Spleen (tissue), 7 donors: Measurements from ENCODE around the gene SEC24B.

Experiments
- CTCF ChIP-seq, 11 experiments: fragments of 200-600 bp in 7 of 11; fragments of 450-650 bp in 4 of 11; sonication (generic) in 4 of 11; IDR thresholded peaks in 8 of 11; conservative IDR thresholded peaks in 3 of 11; 1 replicate in 7 of 11; 2 replicates in 4 of 11; pipeline versions ENCODE4 v1.4.0 to v1.8.0; 2016 to 2021; ENCODE audit warnings: antibody characterized with exemption in 11 of 11, inconsistent platforms in 4 of 11, mild to moderate bottlenecking in 1 of 11
- POLR2A ChIP-seq, 3 donors: fragments of 450-650 bp; IDR thresholded peaks; one replicate each; pipeline ENCODE4 v1.5.1; 2017; ENCODE audit warnings: antibody characterized with exemption in 3 of 3, mild to moderate bottlenecking in 1 of 3
- POLR2AphosphoS5 ChIP-seq, 3 donors: sonication (generic); formaldehyde crosslinking; IDR thresholded peaks; one replicate each; pipeline ENCODE4 v1.5.1; 2017; ENCODE audit warnings: antibody characterized with exemption in 3 of 3
- donor health status: DM: no; HTN: no; CAD: no; lungs with moderate emphysema.
- donor health status: DM: no; HTN: no; CAD: no.
- donor health status: DM: no; HTN: no; CAD: no.

- peak in 5 of 11 experiments; percentile 14 to 29 (median 23) for TF ChIP-seq CTCF (IDR thresholded peaks at IDR 0.05 in 8 of 11, conservative IDR thresholded peaks at IDR 0.05 in 3 of 11)
- no peak for TF ChIP-seq POLR2AphosphoS5 (IDR thresholded peaks at IDR 0.05)
- TF ChIP-seq POLR2A (IDR thresholded peaks at IDR 0.05) = no peak
Measured at GRCh38 chr4:109574443-109574850, 140.8 kb downstream of the SEC24B start.
